ENCODE measurements around the gene INTS11. TPM values are rescaled to one million over a fixed set of nuclear protein-coding genes. Genes with fewer than 3 reads are reported as not detected.
A peak's percentile ranks its signal among the peaks of the same experiment; 100 is the strongest.

The INTS11 gene
- total RNA-seq, 3 donors from 2014 or later (not counting 1 experiment from before 2014, with no cell fraction given), result 150 to 189 (median 181) TPM

- H3K4me3 ChIP-seq (ENCODE audit: low read length), result no peak overlapping the region
- H3K27ac Mint-ChIP-seq, result no peak overlapping the region
- no peak overlapping the region for H3K4me3 Mint-ChIP-seq
- WGBS (ENCODE audit: insufficient coverage), result 95% methylated on average over 23 of the region's 23 CpGs
- no peak overlapping the region for H3K27ac ChIP-seq (ENCODE audit: low read length)
- peaks cover 2% of the 10 kb centered on the region for H3K36me3 ChIP-seq (ENCODE audit: control insufficient read depth, insufficient read depth, low read length)
- peaks cover 0 to 6% of the 10 kb centered on the region in 2 donors for H3K4me1 Mint-ChIP-seq
- DNase-seq (no peak), ATAC-seq (no peak)
- no peaks in the 10 kb centered on the region for H3K9me3 Mint-ChIP-seq
- intact Hi-C loops (cut with micrococcal nuclease), result no loop called here
- no peaks in the 10 kb centered on the region for H3K27me3 ChIP-seq (ENCODE audit: control insufficient read depth, insufficient read depth, low read length)
- H3K9me3 ChIP-seq (ENCODE audit: control insufficient read depth, insufficient read depth, low read length), result no peaks in the 10 kb centered on the region
- no peak for TF ChIP-seq CTCF (IDR thresholded peaks at IDR 0.05)
- H3K27me3 Mint-ChIP-seq (ENCODE audit: low read depth in 2 of 2), result no peaks in the 10 kb centered on the region
- H3K4me1 ChIP-seq (ENCODE audit: control insufficient read depth, insufficient read depth, low read length), result no peaks in the 10 kb centered on the region
- no peaks in the 10 kb centered on the region for H3K36me3 Mint-ChIP-seq
Measured at GRCh38 chr1:1340185-1340584, 15.7 kb upstream of the INTS11 start.

GRCh38 chr1:1338278-1338677, 13.8 kb upstream of the INTS11 start:
- Histone ChIP-seq H3K27me3 (ENCODE audit: control insufficient read depth, insufficient read depth, low read length) (no peaks in the 10 kb centered on the region), H3K4me1 (ENCODE audit: control insufficient read depth, insufficient read depth, low read length) (no peaks in the 10 kb centered on the region), H3K27ac (ENCODE audit: low read length) (no peak overlapping the region), H3K9me3 (ENCODE audit: control insufficient read depth, insufficient read depth, low read length) (no peaks in the 10 kb centered on the region), H3K4me3 (ENCODE audit: low read length) (no peak overlapping the region), H3K36me3 (ENCODE audit: control insufficient read depth, insufficient read depth, low read length) (peaks cover 2% of the 10 kb centered on the region)
- intact Hi-C loops (cut with micrococcal nuclease), result no loop called here
- Mint-ChIP-seq H3K36me3 (no peaks in the 10 kb centered on the region), H3K9me3 (no peaks in the 10 kb centered on the region), H3K4me1 (peaks cover 0 to 2% of the 10 kb centered on the region in 2 donors), H3K27me3 (ENCODE audit: low read depth in 2 of 2) (no peaks in the 10 kb centered on the region), H3K4me3 (no peak overlapping the region), H3K27ac (no peak overlapping the region)
- WGBS (ENCODE audit: insufficient coverage), result 96% methylated on average over 36 of the region's 36 CpGs
- no peak for TF ChIP-seq CTCF (IDR thresholded peaks at IDR 0.05)
- ATAC-seq (no peak), DNase-seq (no peak)

GRCh38 chr1:1337793-1338147, 13.3 kb upstream of the INTS11 start:
- peak in 1 of 3 donors; percentile 44 for ATAC-seq
- Histone ChIP-seq H3K4me1 (ENCODE audit: control insufficient read depth, insufficient read depth, low read length) (no peaks in the 10 kb centered on the region), H3K9me3 (ENCODE audit: control insufficient read depth, insufficient read depth, low read length) (no peaks in the 10 kb centered on the region), H3K27ac (ENCODE audit: low read length) (no peak overlapping the region), H3K36me3 (ENCODE audit: control insufficient read depth, insufficient read depth, low read length) (peaks cover 2% of the 10 kb centered on the region), H3K27me3 (ENCODE audit: control insufficient read depth, insufficient read depth, low read length) (no peaks in the 10 kb centered on the region), H3K4me3 (ENCODE audit: low read length) (no peak overlapping the region)
- Mint-ChIP-seq H3K4me3 (no peak overlapping the region), H3K27ac (no peak overlapping the region), H3K36me3 (no peaks in the 10 kb centered on the region), H3K9me3 (no peaks in the 10 kb centered on the region), H3K27me3 (ENCODE audit: low read depth in 2 of 2) (no peaks in the 10 kb centered on the region), H3K4me1 (no peaks in the 10 kb centered on the region)
- no peak for TF ChIP-seq CTCF (IDR thresholded peaks at IDR 0.05)
- intact Hi-C loops (cut with micrococcal nuclease), result no loop called here
- DNase-seq, result peak in 1 of 2 donors; percentile 50
- 94% methylated on average over 18 of the region's 18 CpGs for WGBS (ENCODE audit: insufficient coverage)
